Measurements from ENCODE around the gene BORCS6. TPM values are rescaled to one million over a fixed set of nuclear protein-coding genes. Genes with fewer than 3 reads are reported as not detected.
A peak's percentile ranks its signal among the peaks of the same experiment; 100 is the strongest.

Gene BORCS6
- total and polyA plus RNA-seq, 9 of the 15 experiments (the other 6 are each of a cell fraction or from before 2014, with no cell fraction given): 0.01 to 7.4 (median 2.3) TPM

DNA sequence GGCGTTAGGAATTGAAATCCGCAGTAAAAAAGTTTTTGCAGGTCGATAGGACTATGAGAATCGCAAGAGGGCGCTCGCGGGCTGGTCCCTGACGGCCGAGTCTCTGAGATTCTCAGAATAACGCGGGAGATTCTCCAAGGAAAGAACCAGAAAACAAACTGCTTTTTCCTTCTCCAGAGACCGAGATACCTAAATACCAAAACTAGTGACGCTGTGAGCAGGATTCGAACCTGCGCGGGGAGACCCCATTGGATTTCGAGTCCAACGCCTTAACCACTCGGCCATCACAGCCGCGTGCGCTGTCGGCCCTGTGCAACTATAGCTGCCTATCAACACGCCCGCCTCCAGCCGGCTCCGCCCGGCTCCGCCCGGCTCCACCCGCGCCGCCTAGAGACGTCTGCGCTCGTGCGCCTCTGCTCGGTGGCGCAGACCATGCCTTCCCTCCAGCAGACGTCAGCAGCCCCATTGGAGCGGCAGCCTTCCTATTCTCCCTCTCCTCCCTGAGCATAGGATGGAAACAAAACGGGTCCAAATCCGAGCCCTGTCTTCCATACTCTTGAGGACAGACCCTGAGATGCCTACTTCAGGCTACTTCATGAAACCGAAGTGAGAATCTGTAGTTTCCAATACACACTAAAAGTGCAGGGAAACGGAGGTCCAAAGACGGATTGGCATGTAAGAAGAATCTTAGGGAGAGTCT lies 51.2 kb downstream of the BORCS6 start (continued):
- no peak for TF ChIP-seq ZSCAN32 (CRISPR knock-in tag; IDR thresholded peaks at IDR 0.05)
- TF ChIP-seq C11orf30 (IDR thresholded peaks at IDR 0.05; ENCODE audit: low read depth): no peak
- TF ChIP-seq STAT5B (CRISPR knock-in tag; IDR thresholded peaks at IDR 0.05): no peak
- no peak for TF ChIP-seq ZNF121 (CRISPR knock-in tag; conservative IDR thresholded peaks at IDR 0.05)
- TF ChIP-seq TAF9B (IDR thresholded peaks at IDR 0.05; ENCODE audit: partially characterized antibody): peak; percentile 20
- peak; percentile 89; the same call in 1 of the 2 replicates for TF ChIP-seq KAT7 (CRISPR knock-in tag; IDR thresholded peaks at IDR 0.05; ENCODE audit: borderline replicate concordance)
- no peak for TF ChIP-seq RUNX1 (IDR thresholded peaks at IDR 0.05; ENCODE audit: low read depth)
- no peak for TF ChIP-seq BRF2 (IDR thresholded peaks at IDR 0.05; ENCODE audit: borderline replicate concordance, insufficient read depth, insufficient read length)
- TF ChIP-seq FOXK1 (CRISPR knock-in tag; IDR thresholded peaks at IDR 0.05; ENCODE audit: borderline replicate concordance): no peak
- TF ChIP-seq ZNF507 (tag; conservative IDR thresholded peaks at IDR 0.05): no peak
- no peak for TF ChIP-seq POU5F1 (IDR thresholded peaks at IDR 0.05; ENCODE audit: borderline replicate concordance, low read depth, low read length, partially characterized antibody)
- TF ChIP-seq TRIM28 (IDR thresholded peaks at IDR 0.05): no peak
- no peak for TF ChIP-seq TEAD1 (CRISPR knock-in tag; IDR thresholded peaks at IDR 0.05)
- TF ChIP-seq ZNF23 (CRISPR knock-in tag; IDR thresholded peaks at IDR 0.05): no peak
- peak in 1 of 2 experiments; percentile 6; a peak in 1 of 4 replicates for TF ChIP-seq KDM1A (IDR thresholded peaks at IDR 0.05)
- TF ChIP-seq ZBTB1 (CRISPR knock-in tag; IDR thresholded peaks at IDR 0.05; ENCODE audit: borderline replicate concordance, low read depth): no peak
- TF ChIP-seq, protein P1, sequence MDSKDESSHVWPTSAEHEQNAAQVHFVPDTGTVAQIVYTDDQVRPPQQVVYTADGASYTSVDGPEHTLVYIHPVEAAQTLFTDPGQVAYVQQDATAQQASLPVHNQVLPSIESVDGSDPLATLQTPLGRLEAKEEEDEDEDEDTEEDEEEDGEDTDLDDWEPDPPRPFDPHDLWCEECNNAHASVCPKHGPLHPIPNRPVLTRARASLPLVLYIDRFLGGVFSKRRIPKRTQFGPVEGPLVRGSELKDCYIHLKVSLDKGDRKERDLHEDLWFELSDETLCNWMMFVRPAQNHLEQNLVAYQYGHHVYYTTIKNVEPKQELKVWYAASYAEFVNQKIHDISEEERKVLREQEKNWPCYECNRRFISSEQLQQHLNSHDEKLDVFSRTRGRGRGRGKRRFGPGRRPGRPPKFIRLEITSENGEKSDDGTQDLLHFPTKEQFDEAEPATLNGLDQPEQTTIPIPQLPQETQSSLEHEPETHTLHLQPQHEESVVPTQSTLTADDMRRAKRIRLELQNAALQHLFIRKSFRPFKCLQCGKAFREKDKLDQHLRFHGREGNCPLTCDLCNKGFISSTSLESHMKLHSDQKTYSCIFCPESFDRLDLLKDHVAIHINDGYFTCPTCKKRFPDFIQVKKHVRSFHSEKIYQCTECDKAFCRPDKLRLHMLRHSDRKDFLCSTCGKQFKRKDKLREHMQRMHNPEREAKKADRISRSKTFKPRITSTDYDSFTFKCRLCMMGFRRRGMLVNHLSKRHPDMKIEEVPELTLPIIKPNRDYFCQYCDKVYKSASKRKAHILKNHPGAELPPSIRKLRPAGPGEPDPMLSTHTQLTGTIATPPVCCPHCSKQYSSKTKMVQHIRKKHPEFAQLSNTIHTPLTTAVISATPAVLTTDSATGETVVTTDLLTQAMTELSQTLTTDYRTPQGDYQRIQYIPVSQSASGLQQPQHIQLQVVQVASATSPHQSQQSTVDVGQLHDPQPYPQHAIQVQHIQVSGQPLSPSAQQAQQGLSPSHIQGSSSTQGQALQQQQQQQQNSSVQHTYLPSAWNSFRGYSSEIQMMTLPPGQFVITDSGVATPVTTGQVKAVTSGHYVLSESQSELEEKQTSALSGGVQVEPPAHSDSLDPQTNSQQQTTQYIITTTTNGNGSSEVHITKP (IDR thresholded peaks at IDR 0.05; ENCODE audit: partially characterized antibody): peak; percentile 43
- peak; percentile 77 for TF ChIP-seq SMAD4 (CRISPR knock-in tag; conservative IDR thresholded peaks at IDR 0.05)
- TF ChIP-seq MLX (CRISPR knock-in tag; conservative IDR thresholded peaks at IDR 0.05): no peak
- TF ChIP-seq GABPB2 (CRISPR knock-in tag; conservative IDR thresholded peaks at IDR 0.05): no peak
- no peak for TF ChIP-seq BRD4 (IDR thresholded peaks at IDR 0.05)
- no peak for TF ChIP-seq HOXB6 (CRISPR knock-in tag; IDR thresholded peaks at IDR 0.05; ENCODE audit: borderline replicate concordance)
- no peak for TF ChIP-seq RBM14 (IDR thresholded peaks at IDR 0.05; ENCODE audit: borderline replicate concordance, insufficient read depth, low read depth, low read length)
